GM13976 (cell line): ENCODE measurements around the gene ACOT11.

ENCODE experiments used
- DNase-seq: peaks from one replicate; pipeline ENCODE4 v3.0.0; 2012; ENCODE audit warnings: low spot score
- CTCF ChIP-seq: IDR thresholded peaks from 2 replicates; pipeline ENCODE4 v1.5.1; 2012; ENCODE audit warnings: borderline replicate concordance, mild to moderate bottlenecking; ENCODE audit not compliant: insufficient read depth; ENCODE audit errors: extremely low read depth, missing control alignments, control extremely low read depth
- in situ Hi-C: fragments of 300-500 bp; cut with MboI; formaldehyde crosslinking; loops from one replicate; pipeline ENCODE4 v1.12.0; 2022; ENCODE audit warnings: low sequenced_read_pairs, mixed read lengths, inconsistent platforms; ENCODE audit not compliant: unreplicated experiment

The ACOT11 gene

GRCh38 chr1:54602554-54602953, 54.5 kb downstream of the ACOT11 start:
- no peak for TF ChIP-seq CTCF
- DNase-seq, result no peak
- in situ Hi-C loops, result no loop called here

- in situ Hi-C loops, result no loop called here
- no peak for TF ChIP-seq CTCF
- no peak for DNase-seq
Observed at GRCh38 chr1:54603241-54603640, 55.2 kb downstream of the ACOT11 start.

GRCh38 chr1:54604051-54604450, 56.0 kb downstream of the ACOT11 start:
- in situ Hi-C loops, result no loop called here
- DNase-seq, result no peak
- TF ChIP-seq CTCF, result no peak

GRCh38 chr1:54604572-54605370, 56.7 kb downstream of the ACOT11 start:
- DNase-seq, result no peak
- TF ChIP-seq CTCF, result no peak
- in situ Hi-C loops, result no loop called here

GRCh38 chr1:54606096-54606989, 58.3 kb downstream of the ACOT11 start:
- TF ChIP-seq CTCF, result no peak
- no peak for DNase-seq
- in situ Hi-C loops, result no loop called here

GRCh38 chr1:54606990-54607325, 58.9 kb downstream of the ACOT11 start:
- in situ Hi-C loops, result no loop called here
- no peak for DNase-seq
- no peak for TF ChIP-seq CTCF
